HG02759 (cell line): ENCODE results near the gene LIN37.
"Not testable (repeated sequence)": the region's sequence is repeated elsewhere in the genome, so short reads cannot be mapped to it uniquely, and the experiment has no call there.

Experiments
- ATAC-seq: cut with Tn5 transposase; IDR thresholded peaks from one replicate; pipeline ENCODE4 v1.9.1; 2021; ENCODE audit warnings: mild to moderate bottlenecking, moderate library complexity; ENCODE audit not compliant: unreplicated experiment

LIN37 gene

DNA sequence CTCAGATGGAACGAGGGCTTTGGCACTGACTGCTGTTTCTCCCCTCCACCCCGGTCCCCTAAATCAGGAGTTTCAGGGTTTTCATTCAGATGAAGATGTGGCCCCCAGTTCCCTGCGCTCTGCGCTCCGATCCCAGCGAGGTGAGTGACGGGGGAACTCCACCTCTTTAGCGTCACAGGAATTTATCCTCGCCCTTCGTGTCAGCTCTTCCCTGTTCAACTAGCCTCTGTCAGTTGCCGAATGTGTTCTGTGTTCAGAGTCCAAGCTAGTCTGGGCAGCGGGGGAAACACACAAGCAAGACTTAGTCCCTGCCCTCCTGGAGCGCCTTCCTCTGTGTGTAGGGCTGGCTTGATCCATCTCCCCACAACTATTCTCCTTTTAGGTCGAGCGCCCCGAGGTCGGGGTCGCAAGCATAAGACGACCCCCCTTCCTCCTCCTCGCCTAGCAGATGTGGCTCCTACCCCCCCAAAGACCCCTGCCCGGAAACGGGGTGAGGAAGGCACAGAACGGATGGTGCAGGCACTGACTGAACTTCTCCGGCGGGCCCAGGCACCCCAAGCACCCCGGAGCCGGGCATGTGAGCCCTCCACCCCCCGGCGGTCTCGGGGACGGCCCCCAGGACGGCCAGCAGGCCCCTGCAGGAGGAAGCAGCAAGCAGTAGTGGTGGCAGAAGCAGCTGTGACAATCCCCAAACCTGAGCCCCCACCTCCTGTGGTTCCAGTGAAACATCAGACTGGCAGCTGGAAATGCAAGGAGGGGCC lies 28.8 kb upstream of the LIN37 start:
- no peak for ATAC-seq

- ATAC-seq = no peak
Observed at GRCh38 chr19:35720163-35720524, 28.2 kb upstream of the LIN37 start.

DNA sequence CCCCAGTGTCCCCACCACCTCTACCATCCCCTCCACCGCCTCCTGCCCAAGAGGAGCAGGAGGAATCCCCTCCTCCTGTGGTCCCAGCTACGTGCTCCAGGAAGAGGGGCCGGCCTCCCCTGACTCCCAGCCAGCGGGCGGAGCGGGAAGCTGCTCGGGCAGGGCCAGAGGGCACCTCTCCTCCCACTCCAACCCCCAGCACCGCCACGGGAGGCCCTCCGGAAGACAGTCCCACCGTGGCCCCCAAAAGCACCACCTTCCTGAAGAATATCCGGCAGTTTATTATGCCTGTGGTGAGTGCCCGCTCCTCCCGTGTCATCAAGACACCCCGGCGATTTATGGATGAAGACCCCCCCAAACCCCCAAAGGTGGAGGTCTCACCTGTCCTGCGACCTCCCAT lies 27.7 kb upstream of the LIN37 start:
- ATAC-seq = no peak

- no peak for ATAC-seq
Observed at GRCh38 chr19:35721374-35721773, 27.0 kb upstream of the LIN37 start.

- ATAC-seq = no peak
Observed at GRCh38 chr19:35722461-35722860, 25.9 kb upstream of the LIN37 start.

GRCh38 chr19:35722897-35723296 lies 25.5 kb upstream of the LIN37 start:
- ATAC-seq = no peak

- no peak for ATAC-seq
Observed at GRCh38 chr19:35723671-35724070, 24.7 kb upstream of the LIN37 start.

DNA sequence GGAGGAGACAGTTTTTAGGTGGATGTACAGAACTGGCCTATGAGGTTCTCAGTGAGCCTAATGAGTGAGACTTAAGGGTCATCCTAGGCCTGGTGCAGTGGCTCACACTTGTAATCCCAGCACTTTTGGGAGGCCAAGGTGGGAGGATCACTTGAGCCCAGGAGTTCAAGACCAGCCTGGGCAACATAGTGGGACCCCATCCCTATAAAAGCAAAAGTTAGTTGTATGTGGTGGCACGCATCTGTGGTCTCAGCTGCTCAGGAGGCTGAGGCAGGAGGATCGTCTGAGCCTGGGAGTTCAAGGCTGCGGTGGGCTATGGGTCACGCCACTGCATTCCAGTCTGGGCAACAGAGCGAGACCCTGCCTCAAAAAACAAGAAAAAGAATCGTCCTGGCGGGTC lies 24.2 kb upstream of the LIN37 start:
- not testable (repeated sequence) for ATAC-seq

- no peak for ATAC-seq
Observed at GRCh38 chr19:35724560-35724959, 23.8 kb upstream of the LIN37 start.

DNA sequence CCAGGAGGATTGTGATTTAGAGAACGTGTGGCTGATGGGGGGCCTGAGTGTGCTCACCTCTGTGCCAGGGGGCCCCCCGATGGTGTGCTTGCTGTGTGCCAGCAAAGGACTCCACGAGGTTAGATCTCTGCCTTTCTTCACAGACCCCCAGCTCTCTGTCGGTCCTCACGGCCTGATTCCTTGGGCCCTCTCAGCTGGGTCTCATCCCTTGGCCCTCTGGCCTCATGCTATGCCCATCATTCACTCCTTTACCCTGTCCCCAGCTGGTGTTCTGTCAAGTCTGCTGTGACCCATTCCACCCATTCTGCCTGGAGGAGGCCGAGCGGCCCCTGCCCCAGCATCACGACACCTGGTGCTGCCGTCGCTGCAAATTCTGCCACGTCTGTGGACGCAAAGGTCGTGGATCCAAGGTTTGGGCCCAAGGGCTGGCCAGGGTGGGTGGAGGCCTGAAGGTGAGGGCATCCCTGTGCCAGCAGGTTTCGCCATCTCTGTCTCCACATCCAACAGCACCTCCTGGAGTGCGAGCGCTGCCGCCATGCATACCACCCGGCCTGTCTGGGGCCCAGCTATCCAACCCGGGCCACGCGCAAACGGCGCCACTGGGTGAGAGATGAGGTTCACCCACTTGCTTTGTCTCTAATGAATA lies 23.0 kb upstream of the LIN37 start:
- no peak for ATAC-seq

DNA sequence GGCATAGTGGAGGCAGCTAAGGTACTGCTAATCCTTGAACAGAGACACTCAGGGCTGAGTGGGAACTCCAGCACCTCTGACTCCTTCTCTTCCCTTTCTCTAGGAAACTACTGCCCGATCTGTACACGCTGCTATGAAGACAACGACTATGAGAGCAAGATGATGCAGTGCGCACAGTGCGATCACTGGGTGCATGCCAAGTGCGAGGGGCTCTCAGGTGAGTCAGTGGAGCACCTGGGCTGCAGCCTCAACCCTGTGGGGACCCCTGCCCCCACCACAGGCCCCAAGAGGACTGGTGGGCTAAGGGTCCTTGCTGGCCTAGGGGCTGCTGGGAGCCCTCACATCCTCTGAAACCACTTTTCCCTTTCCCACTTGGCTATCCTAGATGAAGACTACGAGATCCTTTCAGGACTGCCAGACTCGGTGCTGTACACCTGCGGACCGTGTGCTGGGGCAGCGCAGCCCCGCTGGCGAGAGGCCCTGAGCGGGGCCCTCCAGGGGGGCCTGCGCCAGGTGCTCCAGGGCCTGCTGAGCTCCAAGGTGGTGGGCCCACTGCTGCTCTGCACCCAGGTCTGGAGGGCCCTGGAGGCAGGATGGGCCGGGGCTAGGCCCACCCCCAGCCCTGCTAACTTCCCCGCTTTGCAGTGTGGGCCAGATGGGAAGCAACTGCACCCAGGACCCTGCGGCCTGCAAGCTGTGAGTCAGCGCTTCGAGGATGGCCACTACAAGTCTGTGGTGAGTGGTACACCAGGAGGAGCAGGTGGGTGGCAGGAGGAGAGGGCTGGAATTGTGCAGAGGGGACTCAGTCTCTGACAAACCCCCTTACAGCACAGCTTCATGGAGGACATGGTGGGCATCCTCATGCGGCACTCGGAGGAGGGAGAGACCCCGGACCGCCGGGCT lies 21.1 kb upstream of the LIN37 start:
- no peak for ATAC-seq

- no peak for ATAC-seq
Observed at GRCh38 chr19:35727956-35728706, 20.2 kb upstream of the LIN37 start.

DNA sequence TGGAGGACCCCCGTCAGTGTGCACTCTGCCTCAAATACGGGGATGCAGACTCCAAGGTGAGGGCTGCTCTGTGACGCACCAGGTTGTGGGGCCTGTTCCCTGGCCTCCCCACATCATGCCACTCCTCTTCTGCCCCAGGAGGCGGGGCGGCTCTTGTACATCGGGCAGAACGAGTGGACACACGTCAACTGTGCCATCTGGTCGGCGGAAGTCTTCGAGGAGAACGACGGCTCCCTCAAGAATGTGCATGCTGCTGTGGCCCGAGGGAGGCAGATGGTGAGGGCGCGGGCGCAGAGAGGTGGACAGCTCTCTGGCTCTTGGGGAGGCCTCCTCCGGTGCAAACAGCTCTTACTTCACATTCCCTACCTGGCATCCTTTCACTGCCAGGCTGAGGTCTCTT lies 19.4 kb upstream of the LIN37 start:
- no peak for ATAC-seq

DNA sequence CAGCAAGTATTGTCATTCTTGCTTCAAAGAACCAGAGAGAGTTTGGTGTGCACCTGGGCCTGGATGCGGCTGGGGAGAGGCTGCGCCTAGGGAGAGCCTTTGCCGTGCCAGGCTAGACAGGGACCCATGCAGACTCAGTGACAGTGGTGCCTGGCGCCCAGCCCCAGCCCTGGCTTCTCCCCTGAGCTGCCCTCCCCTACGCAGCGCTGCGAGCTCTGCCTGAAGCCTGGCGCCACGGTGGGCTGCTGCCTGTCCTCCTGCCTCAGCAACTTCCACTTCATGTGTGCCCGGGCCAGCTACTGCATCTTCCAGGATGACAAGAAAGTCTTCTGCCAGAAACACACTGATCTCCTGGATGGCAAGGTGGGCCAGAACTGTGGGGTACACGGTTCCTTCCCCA lies 18.6 kb upstream of the LIN37 start:
- no peak for ATAC-seq

- ATAC-seq = no peak
Observed at GRCh38 chr19:35730326-35730725, 18.1 kb upstream of the LIN37 start.

DNA sequence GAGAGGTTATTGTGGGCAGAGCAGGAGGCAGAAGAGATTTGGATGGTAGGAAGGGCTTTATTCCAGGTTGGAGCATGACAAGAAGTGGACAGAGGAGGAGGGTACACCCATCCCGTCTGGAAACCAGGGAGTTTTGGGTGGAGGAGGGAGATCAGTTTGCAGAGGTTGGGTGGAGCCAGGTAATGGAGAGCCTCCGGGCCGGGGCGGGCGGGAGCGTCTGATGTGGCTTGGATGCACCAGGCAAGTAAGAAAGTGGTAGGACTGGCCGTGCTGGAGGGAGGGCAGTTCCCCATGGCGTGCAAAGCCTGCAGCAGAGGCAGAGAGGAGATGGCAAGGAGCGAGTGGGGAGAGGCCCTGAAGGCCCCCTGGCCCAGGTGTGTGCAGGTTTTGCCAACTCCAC lies 17.0 kb upstream of the LIN37 start:
- no peak for ATAC-seq

DNA sequence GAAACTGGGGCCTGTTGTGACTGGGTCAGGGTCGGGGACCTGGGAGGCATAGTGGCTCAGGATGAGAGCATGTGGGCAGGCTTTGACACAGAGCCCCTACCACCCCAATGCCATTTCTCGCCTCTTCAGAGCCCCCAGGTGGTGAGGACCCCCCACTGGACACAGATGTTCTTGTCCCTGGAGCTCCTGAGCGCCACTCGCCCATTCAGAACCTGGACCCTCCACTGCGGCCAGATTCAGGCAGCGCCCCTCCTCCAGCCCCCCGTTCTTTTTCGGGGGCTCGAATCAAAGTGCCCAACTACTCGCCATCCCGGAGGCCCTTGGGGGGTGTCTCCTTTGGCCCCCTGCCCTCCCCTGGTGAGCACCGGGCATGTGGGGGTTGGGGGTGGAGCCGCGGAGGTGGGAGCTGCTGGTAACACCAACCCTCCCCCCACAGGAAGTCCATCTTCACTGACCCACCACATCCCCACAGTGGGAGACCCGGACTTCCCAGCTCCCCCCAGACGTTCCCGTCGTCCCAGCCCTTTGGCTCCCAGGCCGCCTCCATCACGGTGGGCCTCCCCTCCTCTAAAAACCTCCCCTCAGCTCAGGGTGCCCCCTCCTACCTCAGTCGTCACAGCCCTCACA lies 16.5 kb upstream of the LIN37 start:
- ATAC-seq = no peak

DNA sequence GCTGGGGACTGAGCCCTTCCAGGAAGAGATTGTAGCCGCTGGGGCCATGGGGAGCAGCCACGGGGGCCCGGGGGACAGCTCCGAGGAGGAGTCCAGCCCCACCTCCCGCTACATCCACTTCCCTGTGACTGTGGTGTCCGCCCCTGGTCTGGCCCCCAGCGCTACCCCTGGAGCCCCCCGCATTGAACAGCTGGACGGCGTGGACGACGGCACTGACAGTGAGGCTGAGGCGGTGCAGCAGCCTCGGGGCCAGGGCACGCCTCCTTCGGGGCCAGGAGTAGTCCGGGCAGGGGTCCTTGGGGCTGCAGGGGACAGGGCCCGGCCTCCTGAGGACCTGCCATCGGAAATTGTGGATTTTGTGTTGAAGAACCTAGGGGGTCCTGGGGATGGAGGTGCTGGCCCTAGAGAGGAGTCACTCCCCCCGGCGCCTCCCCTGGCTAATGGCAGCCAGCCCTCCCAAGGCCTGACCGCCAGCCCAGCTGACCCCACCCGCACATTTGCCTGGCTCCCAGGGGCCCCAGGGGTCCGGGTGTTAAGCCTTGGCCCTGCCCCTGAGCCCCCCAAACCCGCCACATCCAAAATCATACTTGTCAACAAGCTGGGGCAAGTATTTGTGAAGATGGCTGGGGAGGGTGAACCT lies 15.7 kb upstream of the LIN37 start:
- ATAC-seq = no peak

- no peak for ATAC-seq
Observed at GRCh38 chr19:35733180-35734125, 14.9 kb upstream of the LIN37 start.
